GM19239 (cell line): ENCODE measurements around the gene VPS35L.

ENCODE experiments used
- DNase-seq: peaks from one replicate; pipeline ENCODE4 v3.0.0; 2011; ENCODE audit warnings: low spot score; ENCODE audit not compliant: insufficient read length
- FAIRE-seq: peaks from 2 replicates; lab custom pipeline; 2011; peaks lifted over from hg19 to GRCh38; lab: Jason Lieb, UNC

VPS35L gene

GRCh38 chr16:19735074-19735867 lies 179.8 kb downstream of the VPS35L start:
- no peak for FAIRE-seq
- DNase-seq, result no peak

GRCh38 chr16:19737306-19738038 lies 182.0 kb downstream of the VPS35L start:
- no peak for FAIRE-seq
- no peak for DNase-seq

GRCh38 chr16:19741354-19741753 lies 185.9 kb downstream of the VPS35L start:
- no peak for DNase-seq
- FAIRE-seq, result no peak

GRCh38 chr16:19743816-19744159 lies 188.3 kb downstream of the VPS35L start:
- DNase-seq, result no peak
- FAIRE-seq, result no peak

GRCh38 chr16:19744670-19745069 lies 189.2 kb downstream of the VPS35L start:
- DNase-seq (no peak), FAIRE-seq (no peak)

- DNase-seq (no peak), FAIRE-seq (no peak)
Observed at GRCh38 chr16:19745286-19746010, 189.9 kb downstream of the VPS35L start.

GRCh38 chr16:19746561-19746960 lies 191.1 kb downstream of the VPS35L start:
- DNase-seq (no peak), FAIRE-seq (no peak)

GRCh38 chr16:19748389-19749168 lies 193.1 kb downstream of the VPS35L start:
- FAIRE-seq, result no peak
- DNase-seq, result no peak

GRCh38 chr16:19749571-19750080 lies 194.1 kb downstream of the VPS35L start:
- FAIRE-seq (no peak), DNase-seq (no peak)
